Activated CD8-positive, alpha-beta memory T cell treated with anti-CD3 and anti-CD28 coated beads for 4 hours (primary cell): Measurements from ENCODE around the gene CLCNKB.
"Not testable (repeated sequence)": the region's sequence is repeated elsewhere in the genome, so short reads cannot be mapped to it uniquely, and the experiment has no call there.

ENCODE experiments used
- DNase-seq, 2 donors: peaks; one replicate each; pipeline ENCODE4 v3.0.0-alpha.2; 2020; ENCODE audit warnings: low read depth in 2 of 2

CLCNKB gene

GRCh38 chr1:16015491-16015890 is 28.1 kb upstream of the CLCNKB start:
- no peak for DNase-seq

GRCh38 chr1:16015960-16016901 is 27.4 kb upstream of the CLCNKB start:
- DNase-seq = no peak

- DNase-seq = no peak
Measured at GRCh38 chr1:16017076-16017460, 26.5 kb upstream of the CLCNKB start.

GRCh38 chr1:16017461-16018303 is 25.9 kb upstream of the CLCNKB start, which contains the start of gene HSPB7:
Gene HSPB7 (minus strand): TSS chr1:16018043. CDS start chr1:16017963, 80 bp downstream.
- DNase-seq = no peak

GRCh38 chr1:16018308-16018707 is 25.3 kb upstream of the CLCNKB start:
- DNase-seq = no peak

GRCh38 chr1:16018749-16019643 is 24.6 kb upstream of the CLCNKB start:
- no peak for DNase-seq

GRCh38 chr1:16019644-16020277 is 23.8 kb upstream of the CLCNKB start:
- DNase-seq = no peak

- no peak for DNase-seq
Measured at GRCh38 chr1:16020325-16020724, 23.3 kb upstream of the CLCNKB start.

- not testable (repeated sequence) for DNase-seq
Measured at GRCh38 chr1:16020878-16021277, 22.7 kb upstream of the CLCNKB start.

GRCh38 chr1:16021681-16022080 is 21.9 kb upstream of the CLCNKB start, which contains the start of gene CLCNKA:
Gene CLCNKA (plus strand): TSS chr1:16022036. CDS start chr1:16022620, 584 bp downstream.
- DNase-seq = no peak

GRCh38 chr1:16022393-16022792 is 21.2 kb upstream of the CLCNKB start:
- DNase-seq = no peak

- no peak for DNase-seq
Measured at GRCh38 chr1:16023050-16023653, 20.4 kb upstream of the CLCNKB start.

- not testable (repeated sequence) for DNase-seq
Measured at GRCh38 chr1:16026302-16026701, 17.3 kb upstream of the CLCNKB start.

- DNase-seq = peak in 1 of 2 donors; percentile 21
Measured at GRCh38 chr1:16026723-16027484, 16.7 kb upstream of the CLCNKB start.

GRCh38 chr1:16028237-16029002 is 15.2 kb upstream of the CLCNKB start:
- DNase-seq = no peak

GRCh38 chr1:16029003-16029268 is 14.6 kb upstream of the CLCNKB start:
- DNase-seq = not testable (repeated sequence)

GRCh38 chr1:16029288-16029687 is 14.3 kb upstream of the CLCNKB start:
- DNase-seq = no peak

- no peak for DNase-seq
Measured at GRCh38 chr1:16031551-16031950, 12.0 kb upstream of the CLCNKB start.
